ENCODE results near the gene RIBC2. TPM values are rescaled to one million over a fixed set of nuclear protein-coding genes. Genes with fewer than 3 reads are reported as not detected.
"Not testable (repeated sequence)": the region's sequence is repeated elsewhere in the genome, so short reads cannot be mapped to it uniquely, and the experiment has no call there.

RIBC2 gene
- total RNA-seq, 1 donor from 2014 or later: 8.8 TPM

GRCh38 chr22:45462034-45462655 is 48.7 kb downstream of the RIBC2 start:
- H3K9me3 Mint-ChIP-seq: no peaks in the 10 kb centered on the region
- H3K4me3 Mint-ChIP-seq: no peak overlapping the region
- H3K4me1 Mint-ChIP-seq (ENCODE audit: unreplicated experiment): peaks cover 20% of the 10 kb centered on the region
- H3K36me3 Mint-ChIP-seq: peaks cover 5% of the 10 kb centered on the region
- DNase-seq (ENCODE audit: extremely low spot score, unreplicated experiment): no peak
- H3K27me3 Mint-ChIP-seq: no peaks in the 10 kb centered on the region
- no peak overlapping the region for H3K27ac Mint-ChIP-seq
- TF ChIP-seq CTCF (conservative IDR thresholded peaks at IDR 0.05): peak; percentile 56

GRCh38 chr22:45463691-45464090 is 50.2 kb downstream of the RIBC2 start:
- DNase-seq (ENCODE audit: extremely low spot score, unreplicated experiment); H3K9me3 Mint-ChIP-seq; H3K4me3 Mint-ChIP-seq; H3K36me3 Mint-ChIP-seq; H3K27ac Mint-ChIP-seq; H3K27me3 Mint-ChIP-seq: not testable (repeated sequence)
- H3K4me1 Mint-ChIP-seq (ENCODE audit: unreplicated experiment): peaks cover 15% of the 10 kb centered on the region

GRCh38 chr22:45465633-45466032 is 52.1 kb downstream of the RIBC2 start:
- no peak for TF ChIP-seq CTCF (conservative IDR thresholded peaks at IDR 0.05)
- Mint-ChIP-seq H3K9me3 (no peaks in the 10 kb centered on the region), H3K27ac (no peak overlapping the region), H3K4me1 (ENCODE audit: unreplicated experiment) (peaks cover 26% of the 10 kb centered on the region), H3K4me3 (no peak overlapping the region), H3K36me3 (peaks cover 5% of the 10 kb centered on the region), H3K27me3 (no peaks in the 10 kb centered on the region)
- no peak for DNase-seq (ENCODE audit: extremely low spot score, unreplicated experiment)

- Mint-ChIP-seq H3K4me3 (no peak overlapping the region), H3K4me1 (ENCODE audit: unreplicated experiment) (peaks cover 25% of the 10 kb centered on the region), H3K27me3 (no peaks in the 10 kb centered on the region), H3K27ac (no peak overlapping the region), H3K9me3 (no peaks in the 10 kb centered on the region), H3K36me3 (peaks cover 5% of the 10 kb centered on the region)
- no peak for DNase-seq (ENCODE audit: extremely low spot score, unreplicated experiment)
- no peak for TF ChIP-seq CTCF (conservative IDR thresholded peaks at IDR 0.05)
These were observed 55.4 kb downstream of the RIBC2 start for GRCh38 chr22:45468872-45469271.

- Mint-ChIP-seq H3K4me1 (ENCODE audit: unreplicated experiment) (peaks cover 28% of the 10 kb centered on the region), H3K9me3 (no peaks in the 10 kb centered on the region), H3K36me3 (peaks cover under 1% of the 10 kb centered on the region), H3K27ac (no peak overlapping the region), H3K27me3 (no peaks in the 10 kb centered on the region), H3K4me3 (peak overlapping the region; percentile 55)
- DNase-seq (ENCODE audit: extremely low spot score, unreplicated experiment): no peak
- no peak for TF ChIP-seq CTCF (conservative IDR thresholded peaks at IDR 0.05)
These were observed 56.0 kb downstream of the RIBC2 start for GRCh38 chr22:45469281-45470073.

GRCh38 chr22:45470871-45471270 is 57.4 kb downstream of the RIBC2 start:
- TF ChIP-seq CTCF (conservative IDR thresholded peaks at IDR 0.05): no peak
- no peaks in the 10 kb centered on the region for H3K27me3 Mint-ChIP-seq
- H3K9me3 Mint-ChIP-seq: no peaks in the 10 kb centered on the region
- H3K4me3 Mint-ChIP-seq: no peak overlapping the region
- H3K27ac Mint-ChIP-seq: no peak overlapping the region
- DNase-seq (ENCODE audit: extremely low spot score, unreplicated experiment): no peak
- peaks cover 39% of the 10 kb centered on the region for H3K4me1 Mint-ChIP-seq (ENCODE audit: unreplicated experiment)
- H3K36me3 Mint-ChIP-seq: no peaks in the 10 kb centered on the region

Data from type B pancreatic cell (in vitro differentiated cells).